HG03520 (cell line): ENCODE measurements around the gene VIL1.

Experiments
- ATAC-seq: cut with Tn5 transposase; IDR thresholded peaks from one replicate; pipeline ENCODE4 v1.9.1; 2021; ENCODE audit warnings: mild to moderate bottlenecking, moderate library complexity; ENCODE audit not compliant: unreplicated experiment

The VIL1 gene

DNA sequence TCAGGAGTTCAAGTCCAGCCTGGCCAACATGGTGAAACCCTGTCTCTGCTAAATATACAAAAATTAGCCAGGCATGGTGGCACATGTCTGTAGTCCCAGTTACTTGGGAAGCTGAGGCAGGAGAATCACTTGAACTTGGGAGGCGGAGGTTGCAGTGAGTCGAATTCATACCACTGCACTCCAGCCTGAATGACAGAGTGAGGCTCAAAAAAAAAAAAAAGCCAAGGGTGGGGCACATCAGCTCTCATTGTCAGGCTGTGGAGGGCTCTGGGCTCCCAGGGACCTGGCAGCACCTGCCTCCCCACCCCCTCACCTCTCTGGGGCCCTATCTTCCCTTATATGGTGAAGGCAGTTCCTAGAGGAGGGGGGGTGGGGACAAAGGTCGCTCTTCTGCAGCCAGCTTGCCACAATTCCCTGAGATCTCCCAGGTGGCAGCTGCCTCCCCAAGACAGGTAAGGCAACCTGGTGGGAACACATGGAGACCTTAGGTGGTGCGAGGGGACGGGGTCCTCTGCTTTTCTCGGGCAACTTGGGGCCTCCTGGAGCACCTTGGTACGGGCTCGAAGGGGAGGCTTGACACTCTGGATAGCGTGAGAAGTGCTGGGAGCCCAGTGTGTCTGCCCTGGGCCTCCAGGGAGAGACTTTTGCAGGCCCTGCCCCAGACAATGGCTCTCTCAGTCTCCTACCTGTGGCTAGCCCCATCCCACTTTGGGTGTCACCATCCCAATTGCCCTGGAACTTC, at the start of gene VIL1:
Gene VIL1, plus strand, starts transcription at position 407 of the 742 bp plus-strand sequence. CDS start 4,656 bp downstream, outside the sequence.
- no peak for ATAC-seq

DNA sequence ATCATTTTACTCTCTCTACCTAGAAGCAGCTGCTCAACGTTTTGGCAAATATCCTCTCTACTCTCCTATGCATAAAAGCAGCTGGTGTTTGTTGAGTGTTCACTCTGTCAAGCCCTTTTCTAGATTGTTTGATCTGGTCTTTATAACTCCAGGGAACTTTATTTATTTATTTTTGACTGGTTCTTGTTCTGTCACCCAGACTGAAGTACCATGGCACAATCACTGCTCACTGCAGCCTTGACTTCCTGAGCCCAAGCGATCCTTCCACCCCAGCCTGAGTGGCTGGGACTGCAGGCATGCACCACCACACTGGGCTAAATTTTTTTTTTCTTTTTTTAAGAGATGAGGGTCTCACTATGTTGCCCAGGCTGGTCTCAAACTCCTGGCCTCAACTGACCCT, 49.6 kb upstream of the VIL1 start:
- ATAC-seq: no peak

DNA sequence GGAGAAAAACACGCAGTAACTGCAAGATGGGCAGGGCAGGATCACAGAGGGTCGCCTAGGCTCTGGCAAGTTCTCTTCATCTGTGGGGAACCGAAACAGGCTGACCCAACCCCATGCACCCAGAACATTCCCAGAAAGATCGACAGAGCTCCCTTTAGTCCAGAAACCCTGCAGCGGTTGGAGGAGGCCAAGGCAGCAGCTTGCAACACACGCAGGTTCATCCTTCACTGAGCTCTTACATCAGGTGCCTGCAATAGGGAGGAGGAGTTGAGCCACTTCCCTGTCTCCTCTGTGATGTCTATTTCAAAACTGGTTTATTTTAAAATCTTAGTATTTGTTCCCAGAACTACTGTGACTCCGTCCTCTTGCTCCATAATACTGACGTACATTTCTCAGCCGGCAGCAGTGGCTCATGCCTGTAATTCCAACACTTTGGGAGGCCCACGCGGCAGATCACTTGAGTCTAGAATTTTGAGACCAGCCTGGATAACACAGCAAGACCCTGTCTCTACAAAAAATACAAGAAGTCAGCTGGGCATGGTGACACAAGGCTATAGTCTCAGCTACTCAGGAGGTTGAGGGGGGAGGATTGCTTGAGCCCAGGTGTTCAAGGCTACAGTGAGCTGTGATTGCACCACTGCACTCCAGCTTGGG, 48.4 kb upstream of the VIL1 start:
- ATAC-seq: no peak

DNA sequence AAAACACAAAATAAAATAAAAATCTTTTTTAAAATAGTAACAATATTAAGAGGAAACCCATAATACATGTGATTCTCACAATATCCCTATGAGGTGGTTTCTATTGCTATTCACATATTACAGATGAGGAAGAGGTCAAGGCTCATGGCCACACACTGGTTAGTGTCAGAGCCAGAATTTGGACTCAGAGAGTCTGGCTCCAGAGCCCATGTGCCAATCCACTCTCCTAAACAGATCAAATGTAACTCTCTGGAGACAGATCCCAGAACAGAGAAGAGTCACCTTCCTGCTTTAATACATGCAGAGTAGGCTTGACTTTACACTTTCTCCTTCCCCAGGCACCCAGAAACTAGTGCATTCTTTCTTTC, 47.0 kb upstream of the VIL1 start:
- ATAC-seq: no peak

DNA sequence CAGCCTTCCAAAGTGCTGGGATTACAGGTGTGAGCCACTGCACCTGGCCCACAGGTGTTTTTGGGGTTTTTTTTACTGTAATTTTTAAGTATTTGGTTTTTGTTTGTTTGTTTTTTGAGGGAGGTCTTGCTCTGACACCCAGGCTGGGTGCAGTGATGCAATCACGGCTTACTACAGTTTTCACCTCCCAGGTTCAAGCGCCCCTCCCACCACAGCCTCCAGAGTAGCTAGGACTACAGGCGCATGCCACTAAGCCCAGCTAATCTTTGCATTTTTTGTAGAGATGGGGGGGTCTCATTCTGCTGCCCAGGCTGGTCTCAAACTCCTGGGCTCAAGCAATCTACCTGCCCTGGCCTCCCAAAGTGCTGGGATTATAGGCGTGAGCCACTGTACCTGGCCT, 44.1 kb upstream of the VIL1 start:
- no peak for ATAC-seq

DNA sequence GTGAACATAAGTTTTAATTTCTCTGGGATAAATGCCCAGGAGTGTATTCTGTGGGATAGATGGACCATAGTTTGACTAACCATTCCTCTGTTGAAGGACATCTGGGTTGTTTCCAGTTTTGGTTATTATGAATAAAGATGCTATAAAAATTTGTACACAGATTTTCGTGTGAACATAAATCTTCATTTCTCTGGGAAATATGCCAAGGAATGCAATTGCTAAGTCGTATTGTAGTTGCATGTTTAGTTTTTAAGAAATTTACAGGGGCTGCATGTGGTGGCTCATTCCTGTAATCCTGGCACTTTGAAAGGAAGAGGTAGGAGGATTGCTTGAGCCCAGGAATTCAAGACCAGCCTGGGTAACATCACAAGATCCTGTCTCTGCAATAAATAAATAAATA, 43.7 kb upstream of the VIL1 start:
- no peak for ATAC-seq

DNA sequence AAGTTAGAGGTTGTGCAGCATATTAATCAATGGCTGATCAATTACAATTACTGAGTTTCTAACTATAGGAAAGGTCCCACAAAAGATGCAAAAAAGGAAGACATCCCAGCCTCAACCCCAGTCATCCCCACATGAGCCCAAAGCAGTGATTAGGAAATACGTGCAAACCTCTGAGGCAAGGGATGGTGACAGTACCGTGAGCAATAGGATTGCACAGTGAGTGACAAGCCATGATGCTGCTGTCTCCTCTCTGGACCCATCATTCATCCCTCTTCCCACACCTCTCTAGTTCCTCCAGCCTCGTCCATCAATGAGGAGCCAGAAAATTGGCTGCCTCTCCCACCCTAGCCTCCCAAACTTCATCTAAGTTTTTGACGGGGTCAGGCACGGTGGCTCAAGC, 40.9 kb upstream of the VIL1 start:
- no peak for ATAC-seq

DNA sequence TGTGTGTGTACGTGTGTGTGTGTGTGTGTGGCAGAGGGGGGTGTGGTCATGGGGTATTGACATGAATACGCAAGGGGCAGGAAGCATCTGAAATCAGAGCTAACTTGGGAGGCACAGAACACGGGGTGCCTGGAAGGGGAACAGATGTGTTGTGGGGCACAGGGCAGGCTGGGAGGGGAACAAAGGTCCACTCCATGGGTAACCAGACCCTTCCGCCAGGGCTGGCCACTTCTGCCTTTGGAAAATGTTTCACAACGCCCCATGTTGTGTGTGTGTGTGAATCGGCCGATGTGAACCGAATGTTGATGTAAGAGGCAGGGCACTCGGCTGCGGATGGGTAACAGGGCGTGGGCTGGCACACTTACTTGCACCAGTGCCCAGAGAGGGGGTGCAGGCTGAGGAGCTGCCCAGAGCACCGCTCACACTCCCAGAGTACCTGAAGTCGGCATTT, 37.0 kb upstream of the VIL1 start, which contains the start of gene SLC11A1:
Gene SLC11A1, plus strand, starts transcription at position 358 of the 451 bp plus-strand sequence. CDS start 96 bp downstream, outside the sequence.
- no peak for ATAC-seq

DNA sequence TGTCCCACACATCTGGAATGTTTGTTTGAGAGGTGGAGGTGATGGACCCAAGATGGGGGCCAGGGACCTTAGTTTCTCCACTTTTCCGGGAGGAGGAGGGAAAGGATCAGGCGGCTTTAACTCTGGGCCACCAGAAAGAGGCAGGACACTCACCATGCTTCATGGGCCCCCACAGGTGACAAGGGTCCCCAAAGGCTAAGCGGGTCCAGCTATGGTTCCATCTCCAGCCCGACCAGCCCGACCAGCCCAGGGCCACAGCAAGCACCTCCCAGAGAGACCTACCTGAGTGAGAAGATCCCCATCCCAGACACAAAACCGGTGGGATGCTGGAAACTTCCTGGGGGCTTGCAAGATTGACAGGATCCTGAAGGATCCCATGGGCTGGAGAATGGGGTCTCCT, 36.1 kb upstream of the VIL1 start:
- no peak for ATAC-seq

DNA sequence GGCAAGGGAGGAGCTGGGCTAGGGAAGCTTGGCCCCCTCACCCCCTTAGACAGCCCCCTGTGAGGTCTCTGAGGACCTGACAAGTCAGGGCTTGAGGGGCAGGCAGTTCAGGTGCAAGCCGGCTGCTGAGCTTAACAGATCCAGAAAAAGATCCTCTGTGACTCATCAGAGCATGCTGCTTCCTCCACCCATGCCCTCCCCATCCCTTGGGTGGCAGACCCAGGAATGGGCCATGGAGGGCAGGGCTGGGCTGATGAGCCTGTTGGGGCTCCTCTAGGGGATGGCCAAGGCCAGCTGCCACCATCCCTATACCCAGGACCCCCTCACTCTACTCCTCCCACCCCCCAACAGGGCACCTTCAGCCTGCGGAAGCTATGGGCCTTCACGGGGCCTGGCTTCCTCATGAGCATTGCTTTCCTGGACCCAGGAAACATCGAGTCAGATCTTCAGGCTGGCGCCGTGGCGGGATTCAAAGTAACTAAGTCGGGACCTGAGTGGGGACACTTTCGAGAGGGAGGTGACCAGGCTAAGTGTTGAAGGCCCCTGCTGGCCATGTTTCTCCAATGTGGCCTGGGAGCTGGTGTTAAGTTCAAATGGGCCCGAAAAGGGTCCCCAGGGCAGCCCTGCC, 34.9 kb upstream of the VIL1 start:
- ATAC-seq: no peak

DNA sequence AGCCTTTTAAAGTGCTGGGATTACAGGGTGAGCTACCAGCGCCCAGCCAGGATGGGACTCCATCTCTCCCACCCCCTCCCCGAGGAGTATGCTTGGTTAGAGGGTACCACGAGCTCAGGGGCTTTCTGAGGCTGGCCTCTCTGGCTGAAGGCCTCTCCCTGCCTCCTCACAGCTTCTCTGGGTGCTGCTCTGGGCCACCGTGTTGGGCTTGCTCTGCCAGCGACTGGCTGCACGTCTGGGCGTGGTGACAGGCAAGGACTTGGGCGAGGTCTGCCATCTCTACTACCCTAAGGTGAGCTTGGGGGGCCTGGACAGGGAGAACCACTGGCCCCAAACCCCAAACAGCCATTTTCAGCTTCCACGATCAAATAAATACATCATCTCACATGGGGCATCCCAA, 33.9 kb upstream of the VIL1 start:
- no peak for ATAC-seq

DNA sequence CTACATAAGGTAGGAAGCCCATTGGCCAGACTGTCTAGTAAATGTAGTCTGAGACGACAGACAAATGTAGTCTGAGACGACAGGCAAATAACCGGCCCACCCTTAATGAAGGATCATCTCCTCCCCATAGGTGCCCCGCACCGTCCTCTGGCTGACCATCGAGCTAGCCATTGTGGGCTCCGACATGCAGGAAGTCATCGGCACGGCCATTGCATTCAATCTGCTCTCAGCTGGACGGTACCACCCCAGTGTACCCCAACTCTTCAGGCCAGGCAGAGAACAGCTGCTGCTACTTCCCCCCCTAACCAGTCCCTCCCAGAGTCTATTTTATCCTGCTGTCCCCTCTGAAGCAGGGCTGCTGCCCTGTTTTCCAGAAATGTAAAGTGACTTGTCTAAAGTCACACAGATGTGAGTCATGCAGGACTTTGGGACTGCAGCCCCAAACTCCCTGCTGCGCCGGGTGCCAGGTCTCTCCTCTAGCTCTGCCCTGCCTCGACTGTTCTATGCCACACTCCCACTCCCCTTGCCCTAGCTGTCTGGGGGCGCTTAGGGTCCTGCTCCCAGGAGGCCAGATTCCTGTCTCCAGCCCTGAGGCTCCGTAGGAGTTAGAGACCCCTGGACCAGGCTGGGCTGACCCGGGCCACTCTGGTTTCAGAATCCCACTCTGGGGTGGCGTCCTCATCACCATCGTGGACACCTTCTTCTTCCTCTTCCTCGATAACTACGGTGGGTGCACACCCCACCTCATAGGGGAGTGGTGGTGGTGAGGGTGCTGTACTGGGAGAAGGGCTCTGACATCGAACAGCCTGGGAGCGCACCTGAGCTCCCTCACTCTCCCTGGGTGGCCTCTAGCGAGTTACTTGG, 32.2 kb upstream of the VIL1 start:
- ATAC-seq: no peak

DNA sequence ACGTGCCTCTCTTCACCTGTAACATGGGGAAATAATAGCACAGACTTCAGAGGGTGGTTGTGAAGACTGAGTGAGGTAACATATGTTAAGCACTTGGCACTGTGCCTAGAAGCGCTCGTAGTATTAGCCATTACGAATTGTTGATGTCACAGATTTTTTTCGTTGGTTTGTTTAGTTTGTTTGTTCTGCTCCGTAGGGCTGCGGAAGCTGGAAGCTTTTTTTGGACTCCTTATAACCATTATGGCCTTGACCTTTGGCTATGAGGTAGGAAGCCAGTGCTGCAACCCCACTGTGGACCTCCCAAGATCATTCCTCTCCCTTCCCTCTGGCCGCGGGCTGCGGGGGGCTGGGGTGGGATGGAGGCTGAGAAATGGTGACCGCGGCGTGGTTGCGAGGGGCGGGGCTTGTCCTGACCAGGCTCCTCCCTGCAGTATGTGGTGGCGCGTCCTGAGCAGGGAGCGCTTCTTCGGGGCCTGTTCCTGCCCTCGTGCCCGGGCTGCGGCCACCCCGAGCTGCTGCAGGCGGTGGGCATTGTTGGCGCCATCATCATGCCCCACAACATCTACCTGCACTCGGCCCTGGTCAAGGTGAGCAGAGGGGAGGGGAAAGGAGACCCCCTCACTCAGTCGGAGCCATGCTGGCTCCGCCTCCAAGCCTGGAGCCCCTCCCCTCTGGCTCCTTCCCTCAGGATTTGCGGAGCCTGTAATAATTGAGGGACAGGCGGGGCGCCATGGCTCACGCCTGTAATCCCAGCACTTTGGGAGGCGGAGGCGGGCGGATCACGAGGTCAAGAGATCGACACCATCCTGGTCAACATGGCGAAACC, 31.3 kb upstream of the VIL1 start:
- no peak for ATAC-seq

DNA sequence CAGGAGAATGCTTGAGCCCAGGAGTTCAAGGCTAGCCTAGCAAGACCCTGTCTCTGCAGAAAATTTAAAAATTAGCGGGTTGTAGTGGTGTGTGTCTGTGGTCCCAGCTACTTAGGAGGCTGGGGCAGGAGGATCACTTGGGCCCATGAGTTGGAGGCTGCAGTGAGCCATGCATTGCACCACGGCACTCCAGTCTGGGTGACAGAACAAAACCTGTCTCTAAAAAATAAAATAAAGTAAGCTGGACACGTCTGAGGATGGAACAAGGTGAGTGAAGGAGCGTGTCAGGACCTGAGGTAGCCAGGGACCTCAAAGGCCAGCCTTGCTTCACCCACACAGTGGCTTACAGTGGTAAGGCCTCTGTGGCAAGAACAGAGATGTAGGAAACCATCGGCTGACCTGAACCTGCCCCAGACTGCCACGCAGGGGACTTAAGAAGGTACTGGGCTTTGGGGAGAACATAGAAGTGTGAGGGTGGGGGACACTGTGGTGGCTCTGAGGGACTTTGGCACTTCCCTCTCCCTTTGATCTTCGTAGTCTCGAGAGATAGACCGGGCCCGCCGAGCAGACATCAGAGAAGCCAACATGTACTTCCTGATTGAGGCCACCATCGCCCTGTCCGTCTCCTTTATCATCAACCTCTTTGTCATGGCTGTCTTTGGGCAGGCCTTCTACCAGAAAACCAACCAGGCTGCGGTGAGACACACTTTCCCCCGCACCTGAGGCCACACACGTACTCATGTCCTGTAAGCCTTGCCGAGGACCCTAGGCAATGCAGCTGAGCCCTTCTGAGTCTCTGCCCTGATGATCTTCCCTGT, 29.4 kb upstream of the VIL1 start:
- no peak for ATAC-seq

DNA sequence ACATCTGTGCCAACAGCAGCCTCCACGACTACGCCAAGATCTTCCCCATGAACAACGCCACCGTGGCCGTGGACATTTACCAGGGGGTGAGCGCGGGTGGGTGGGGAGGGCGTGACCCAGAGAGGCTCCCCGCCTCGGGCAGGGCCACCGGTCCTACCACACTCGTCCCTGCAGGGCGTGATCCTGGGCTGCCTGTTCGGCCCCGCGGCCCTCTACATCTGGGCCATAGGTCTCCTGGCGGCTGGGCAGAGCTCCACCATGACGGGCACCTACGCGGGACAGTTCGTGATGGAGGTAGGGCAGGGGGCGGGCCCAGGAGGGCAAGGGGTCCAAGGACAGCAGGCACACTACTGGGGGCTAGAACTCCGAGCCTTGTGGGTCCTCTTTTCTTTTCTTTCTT, 27.7 kb upstream of the VIL1 start:
- ATAC-seq: no peak

DNA sequence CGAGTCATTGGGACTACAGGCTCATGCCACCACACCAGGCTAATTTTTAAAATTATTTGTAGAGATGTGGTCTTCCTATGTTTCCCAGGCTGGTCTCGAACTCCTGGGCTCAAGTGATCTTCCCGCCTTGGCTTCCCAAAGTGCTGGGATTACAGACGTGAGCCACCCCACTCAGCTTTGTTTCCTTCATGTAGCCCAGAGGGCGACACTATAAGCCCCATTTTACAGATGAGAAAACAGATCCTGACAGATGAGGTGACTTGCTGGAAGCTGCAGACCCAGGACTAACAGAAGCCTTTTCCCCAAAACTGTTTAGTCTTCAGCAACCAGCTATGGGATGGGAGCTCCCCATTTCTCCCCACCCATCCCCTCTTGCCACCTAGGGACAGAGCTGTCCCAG, 26.5 kb upstream of the VIL1 start:
- ATAC-seq: no peak

DNA sequence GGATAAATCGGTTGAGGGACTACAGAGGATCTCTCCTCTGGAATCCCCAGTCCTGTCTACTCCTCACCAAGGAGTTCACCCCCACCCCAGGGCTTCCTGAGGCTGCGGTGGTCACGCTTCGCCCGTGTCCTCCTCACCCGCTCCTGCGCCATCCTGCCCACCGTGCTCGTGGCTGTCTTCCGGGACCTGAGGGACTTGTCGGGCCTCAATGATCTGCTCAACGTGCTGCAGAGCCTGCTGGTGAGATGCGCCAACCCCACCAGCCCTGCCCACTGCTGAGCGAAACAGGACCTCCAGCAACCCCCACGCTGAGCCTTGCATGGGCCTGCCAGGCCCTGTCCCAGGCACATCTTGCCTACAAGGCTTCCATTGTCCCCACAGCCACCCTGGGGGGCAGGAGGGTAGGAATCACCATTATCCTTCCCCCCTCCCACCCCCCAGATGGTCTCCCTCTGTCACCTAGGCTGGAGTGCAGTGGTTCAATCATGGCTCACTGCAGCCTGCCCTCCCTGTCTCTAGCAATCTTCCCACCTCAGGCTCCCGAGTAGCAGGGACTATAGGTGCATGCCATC, 25.9 kb upstream of the VIL1 start:
- no peak for ATAC-seq

DNA sequence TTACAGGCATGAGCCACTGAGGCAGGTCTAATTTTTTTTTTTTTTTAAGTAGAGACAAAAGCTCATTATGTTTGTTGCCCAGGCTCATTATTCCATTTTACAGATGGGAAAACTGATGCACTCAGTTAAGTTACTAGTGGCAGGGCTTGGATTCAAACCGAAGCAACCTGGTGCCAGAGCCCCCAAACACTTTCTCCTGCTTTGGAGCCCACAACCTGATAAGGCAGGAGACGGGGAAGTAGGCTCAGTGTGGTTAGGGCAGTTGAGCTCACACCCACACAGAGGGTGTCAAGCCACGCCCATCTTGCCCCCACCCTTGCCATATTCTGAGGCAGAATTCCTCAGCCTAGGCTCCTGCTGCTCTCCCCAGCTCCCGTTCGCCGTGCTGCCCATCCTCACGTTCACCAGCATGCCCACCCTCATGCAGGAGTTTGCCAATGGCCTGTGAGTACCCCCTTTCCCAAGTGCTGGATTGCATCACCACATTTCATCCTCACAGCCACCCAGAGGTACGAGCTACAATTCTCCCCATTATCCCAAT, 25.1 kb upstream of the VIL1 start:
- no peak for ATAC-seq
